ENCODE measurements around the gene MRPS23.

MRPS23 gene

DNA sequence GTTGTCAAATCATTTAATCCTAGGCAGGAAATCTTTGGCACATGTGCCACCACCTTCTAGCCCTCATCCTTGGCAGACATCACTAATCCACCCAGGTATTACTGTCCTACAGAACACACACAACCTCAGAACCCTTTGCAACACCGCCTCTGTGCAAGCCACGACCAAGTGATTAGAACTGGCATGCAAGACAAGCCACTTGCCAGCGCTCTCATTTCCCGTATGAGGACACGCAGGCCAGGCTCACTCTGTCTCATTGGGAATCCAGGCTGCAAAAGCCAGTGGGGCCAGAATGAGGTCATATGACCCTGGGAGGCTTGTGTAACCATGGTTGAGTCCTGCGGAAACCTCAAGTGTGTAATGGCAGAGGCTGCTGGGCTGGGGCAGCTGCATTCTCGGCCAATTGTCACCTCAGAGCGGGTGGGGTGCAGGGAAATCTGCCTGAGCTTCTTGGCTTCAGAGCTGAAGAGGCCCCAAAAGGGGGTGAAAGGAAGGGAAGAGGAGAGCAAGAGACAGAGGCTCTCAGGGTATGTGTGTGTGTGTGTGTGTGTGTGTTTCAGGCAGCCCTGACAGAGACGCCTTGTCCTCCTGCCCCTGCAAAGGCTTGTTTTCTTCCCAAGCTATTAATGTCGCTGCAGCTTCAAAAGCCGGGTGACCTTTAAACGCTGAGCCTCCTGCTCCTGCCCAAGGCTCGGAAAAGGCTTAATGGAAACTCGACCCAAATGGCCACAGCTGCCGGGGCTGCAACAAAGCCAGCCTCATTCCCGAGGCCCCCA lies 43.2 kb upstream of the MRPS23 start:
- Mint-ChIP-seq H3K4me1 (peaks cover 78% of the 10 kb centered on the region), H3K27me3 (ENCODE audit: low read depth) (no peaks in the 10 kb centered on the region), H3K9me3 (no peaks in the 10 kb centered on the region), H3K36me3 (ENCODE audit: low read depth) (no peaks in the 10 kb centered on the region), H3K4me3 (peak overlapping the region; percentile 58 to 73 (median 59)), H3K27ac (peak overlapping the region; percentile 99 to 100 (median 99))
- TF ChIP-seq, protein P1, sequence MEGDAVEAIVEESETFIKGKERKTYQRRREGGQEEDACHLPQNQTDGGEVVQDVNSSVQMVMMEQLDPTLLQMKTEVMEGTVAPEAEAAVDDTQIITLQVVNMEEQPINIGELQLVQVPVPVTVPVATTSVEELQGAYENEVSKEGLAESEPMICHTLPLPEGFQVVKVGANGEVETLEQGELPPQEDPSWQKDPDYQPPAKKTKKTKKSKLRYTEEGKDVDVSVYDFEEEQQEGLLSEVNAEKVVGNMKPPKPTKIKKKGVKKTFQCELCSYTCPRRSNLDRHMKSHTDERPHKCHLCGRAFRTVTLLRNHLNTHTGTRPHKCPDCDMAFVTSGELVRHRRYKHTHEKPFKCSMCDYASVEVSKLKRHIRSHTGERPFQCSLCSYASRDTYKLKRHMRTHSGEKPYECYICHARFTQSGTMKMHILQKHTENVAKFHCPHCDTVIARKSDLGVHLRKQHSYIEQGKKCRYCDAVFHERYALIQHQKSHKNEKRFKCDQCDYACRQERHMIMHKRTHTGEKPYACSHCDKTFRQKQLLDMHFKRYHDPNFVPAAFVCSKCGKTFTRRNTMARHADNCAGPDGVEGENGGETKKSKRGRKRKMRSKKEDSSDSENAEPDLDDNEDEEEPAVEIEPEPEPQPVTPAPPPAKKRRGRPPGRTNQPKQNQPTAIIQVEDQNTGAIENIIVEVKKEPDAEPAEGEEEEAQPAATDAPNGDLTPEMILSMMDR (IDR thresholded peaks at IDR 0.05; ENCODE audit: unreplicated experiment in 3 of 3) = no peak

DNA sequence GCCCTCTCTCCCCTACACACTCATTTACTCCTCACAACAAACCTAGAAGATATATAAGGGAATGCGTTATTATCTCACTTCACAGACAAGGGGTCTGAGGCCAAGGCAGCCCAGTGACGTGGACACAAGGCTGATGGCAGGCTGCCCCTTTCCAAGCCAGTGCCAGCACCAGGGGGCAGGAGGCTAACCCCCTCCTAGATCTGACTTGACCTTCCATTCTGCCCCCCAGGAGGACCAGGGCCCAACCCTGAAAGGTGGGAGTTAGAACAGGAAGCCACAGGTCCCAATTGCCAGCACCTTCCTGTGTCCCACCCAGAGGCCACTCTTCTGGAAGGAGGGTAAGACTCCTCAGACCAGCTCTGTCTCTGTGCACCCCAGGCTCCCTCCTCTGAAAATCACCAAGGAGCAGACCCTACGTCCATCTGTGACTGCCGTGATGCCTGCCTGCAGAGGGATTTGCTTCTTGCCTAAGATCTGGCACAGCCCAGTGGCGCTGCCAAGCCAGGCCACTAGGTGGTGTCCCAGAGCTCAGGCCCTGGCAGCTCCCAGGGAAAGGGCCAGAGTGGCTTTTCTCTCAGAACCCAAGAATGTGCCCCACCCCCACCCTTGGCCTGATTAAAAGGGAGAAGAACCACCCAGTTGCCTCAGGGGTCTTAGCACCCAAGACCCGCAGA lies 42.4 kb upstream of the MRPS23 start:
- H3K4me1 Mint-ChIP-seq = peaks cover 76% of the 10 kb centered on the region
- H3K27me3 Mint-ChIP-seq (ENCODE audit: low read depth) = no peaks in the 10 kb centered on the region

DNA sequence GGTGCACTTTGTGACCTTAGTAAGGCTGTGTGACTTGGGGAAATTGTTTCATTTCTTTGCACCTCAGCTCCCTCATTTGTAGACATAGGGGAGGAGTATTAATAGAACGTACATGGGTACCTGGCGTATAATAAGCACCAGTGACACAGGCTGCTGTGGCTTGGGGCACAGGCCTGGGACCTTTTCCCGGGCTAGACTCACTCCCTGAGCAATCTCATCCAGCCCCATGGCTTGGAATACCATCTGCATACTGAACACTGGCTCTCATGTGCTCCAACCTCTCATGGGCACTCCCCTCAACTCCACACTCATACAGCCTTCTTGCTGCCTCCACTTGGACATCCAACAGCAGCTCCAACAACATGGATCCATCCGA lies 41.0 kb upstream of the MRPS23 start:
- H3K9me3 Mint-ChIP-seq = no peaks in the 10 kb centered on the region
- no peak overlapping the region for H3K4me3 Mint-ChIP-seq
- no peaks in the 10 kb centered on the region for H3K36me3 Mint-ChIP-seq (ENCODE audit: low read depth)
- no peaks in the 10 kb centered on the region for H3K27me3 Mint-ChIP-seq (ENCODE audit: low read depth)
- H3K4me1 Mint-ChIP-seq = peaks cover 73% of the 10 kb centered on the region
- peak overlapping the region; percentile 11 to 99 (median 69) for H3K27ac Mint-ChIP-seq
- TF ChIP-seq, protein P1 (IDR thresholded peaks at IDR 0.05; ENCODE audit: unreplicated experiment in 3 of 3) = no peak

More for the DNA sequence above, 42.4 kb upstream of the MRPS23 start:
- Mint-ChIP-seq H3K9me3 (no peaks in the 10 kb centered on the region), H3K36me3 (ENCODE audit: low read depth) (no peaks in the 10 kb centered on the region), H3K4me3 (peak overlapping the region; percentile 58 to 73 (median 59)), H3K27ac (peak overlapping the region; percentile 99 to 100 (median 99))
- TF ChIP-seq, protein P1 (IDR thresholded peaks at IDR 0.05; ENCODE audit: unreplicated experiment in 3 of 3) = peak; percentile 89 to 92 (median 91)

DNA sequence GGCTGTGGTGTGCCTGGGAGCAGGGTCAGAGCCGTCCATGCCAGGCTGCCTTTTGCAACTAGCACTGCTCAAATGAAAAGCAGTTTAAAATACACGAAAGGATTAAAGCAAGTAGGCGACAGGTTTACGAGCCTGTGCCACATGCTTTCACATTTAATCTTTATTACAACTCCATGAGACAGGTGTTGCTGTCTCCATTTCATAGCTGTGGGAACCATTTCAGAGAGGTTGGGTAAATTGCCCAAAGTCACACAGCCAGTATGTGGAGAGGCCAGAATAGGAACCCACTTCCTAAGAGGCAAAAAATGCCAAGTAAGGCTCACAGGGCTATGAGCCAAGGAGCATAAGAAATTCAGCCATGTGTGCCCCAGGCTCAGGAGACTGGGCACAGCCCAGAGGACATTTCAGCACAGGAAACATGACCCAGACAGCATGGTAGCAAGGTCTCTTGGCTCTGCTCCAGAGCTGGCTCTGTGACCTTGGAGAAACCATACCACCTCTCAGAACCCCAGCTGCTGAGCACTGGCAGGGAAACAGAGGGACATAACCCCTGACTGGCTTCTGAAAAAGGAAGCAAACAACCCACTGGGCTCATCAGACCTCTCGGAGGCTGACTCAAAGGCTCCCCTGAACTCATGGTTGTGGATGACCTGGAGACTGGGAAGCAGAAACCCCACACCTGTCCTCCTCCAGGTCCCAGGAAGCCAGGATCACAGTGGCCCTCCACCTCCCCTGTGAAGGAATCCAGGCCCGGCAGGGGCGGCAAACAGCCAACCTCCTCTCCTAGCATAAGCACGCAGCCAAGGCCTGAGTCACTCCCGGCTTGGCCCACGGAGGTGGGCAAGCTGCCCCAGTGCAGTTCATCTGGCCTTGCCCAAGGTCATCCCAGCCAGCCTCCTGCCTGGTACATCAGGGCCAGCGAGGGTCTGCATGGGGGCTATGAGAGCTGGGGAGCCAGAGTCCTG lies 40.3 kb upstream of the MRPS23 start:
- TF ChIP-seq, protein P1 (IDR thresholded peaks at IDR 0.05; ENCODE audit: unreplicated experiment in 3 of 3) = no peak
- Mint-ChIP-seq H3K9me3 (no peaks in the 10 kb centered on the region), H3K4me1 (peaks cover 67% of the 10 kb centered on the region), H3K27me3 (ENCODE audit: low read depth) (no peaks in the 10 kb centered on the region), H3K4me3 (no peak overlapping the region), H3K36me3 (ENCODE audit: low read depth) (no peaks in the 10 kb centered on the region), H3K27ac (peak overlapping the region in 2 of 3 experiments; percentile 69 to 99)

DNA sequence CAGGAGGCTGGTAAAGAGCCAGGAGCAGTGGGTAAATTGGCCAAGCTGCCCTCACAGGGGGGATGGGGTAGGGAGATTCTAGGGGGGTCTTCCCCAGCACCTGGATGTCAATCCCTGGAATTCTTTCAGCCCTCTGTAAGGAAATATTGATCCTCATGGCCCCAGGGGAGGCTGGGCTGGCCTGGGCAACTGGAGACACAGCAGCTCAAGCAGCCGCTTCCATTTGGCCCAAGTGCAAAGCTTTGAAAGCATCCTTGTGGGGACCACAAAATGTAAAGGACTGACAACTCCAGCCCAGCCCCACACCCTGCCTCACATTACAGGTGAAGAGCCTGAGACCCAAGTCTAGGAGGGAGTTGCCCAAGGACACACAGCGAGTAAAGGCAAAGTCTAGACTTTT lies 39.4 kb upstream of the MRPS23 start:
- TF ChIP-seq, protein P1 (IDR thresholded peaks at IDR 0.05; ENCODE audit: unreplicated experiment in 3 of 3) = no peak
- Mint-ChIP-seq H3K9me3 (no peaks in the 10 kb centered on the region), H3K4me3 (peak overlapping the region in 1 of 3 experiments; percentile 17), H3K4me1 (peaks cover 66% of the 10 kb centered on the region), H3K27ac (peak overlapping the region in 2 of 3 experiments; percentile 48 to 53), H3K27me3 (ENCODE audit: low read depth) (no peaks in the 10 kb centered on the region), H3K36me3 (ENCODE audit: low read depth) (peaks cover 8% of the 10 kb centered on the region)
